AG04450 (cell line): Measurements from ENCODE around the gene UGT1A10. TPM values are rescaled to one million over a fixed set of nuclear protein-coding genes. Genes with fewer than 3 reads are reported as not detected.

Experiments
- CTCF ChIA-PET: fragments of 300-600, 350-600 bp; formaldehyde crosslinking; extraction: SDS; loops from one replicate; lab custom pipeline; 2022; ENCODE audit warnings: antibody characterized with exemption, inconsistent platforms; lab: Charles Lee
- POLR2A ChIA-PET: fragments of 350-600 bp; formaldehyde crosslinking; extraction: SDS; loops from one replicate; lab custom pipeline; 2021; ENCODE audit warnings: antibody characterized with exemption, inconsistent platforms; lab: Yijun Ruan, JAX
- DNase-seq: peaks from one replicate; pipeline ENCODE4 v3.0.0-alpha.2; 2011; ENCODE audit warnings: low read depth, low spot score
- H3K27ac ChIP-seq: one replicate; pipeline ENCODE4 v1.5.1; 2012; ENCODE audit warnings: low read depth, low read length, control low read depth
- H3K27me3 ChIP-seq: one replicate; pipeline ENCODE4 v1.6.0; 2012; ENCODE audit warnings: low read length; ENCODE audit not compliant: control insufficient read depth, insufficient read depth
- H3K4me3 ChIP-seq: 2 replicates; pipeline ENCODE4 v1.5.1; 2011; ENCODE audit warnings: mild to moderate bottlenecking, low read depth, low read length, control low read depth
- H3K9me3 ChIP-seq: 2 replicates; pipeline ENCODE4 v1.5.1; 2012; ENCODE audit warnings: low read length; ENCODE audit not compliant: control insufficient read depth, insufficient read depth
- CTCF ChIP-seq: IDR thresholded peaks from 2 replicates; pipeline ENCODE4 v1.5.1; 2011; ENCODE audit warnings: low read depth, low read length, control low read depth, inconsistent platforms
- polyA plus RNA-seq: library from polyadenylated mRNA; depleted of rRNA; stranded (reverse); fragments of >200 nt; gene quantifications from 2 replicates; pipeline ENCODE4 v1.2.3, GENCODE V29; 2011

The UGT1A10 gene
- polyA plus RNA-seq, 1 experiment: not detected

GRCh38 chr2:233819884-233820773 lies 183.9 kb downstream of the UGT1A10 start:
- DNase-seq: no peak
- TF ChIP-seq CTCF: no peak
- ChIA-PET CTCF (no interaction called here), POLR2A (no interaction called here)
- H3K9me3 ChIP-seq: no peaks in the 10 kb centered on the region; the same call in 1 of the 2 replicates
- no peak overlapping the region for H3K27ac ChIP-seq
- peaks cover 9% of the 10 kb centered on the region for H3K27me3 ChIP-seq
- no peak overlapping the region for H3K4me3 ChIP-seq

- TF ChIP-seq CTCF: no peak
- ChIA-PET CTCF (no interaction called here), POLR2A (no interaction called here)
- Histone ChIP-seq H3K4me3 (no peak overlapping the region), H3K27me3 (peaks cover 9% of the 10 kb centered on the region), H3K27ac (no peak overlapping the region), H3K9me3 (no peaks in the 10 kb centered on the region; the same call in 1 of the 2 replicates)
- DNase-seq: no peak
Measured at GRCh38 chr2:233820774-233821105, 184.5 kb downstream of the UGT1A10 start.

- TF ChIP-seq CTCF: no peak
- Histone ChIP-seq H3K4me3 (no peak overlapping the region), H3K27ac (no peak overlapping the region), H3K27me3 (peaks cover 9% of the 10 kb centered on the region), H3K9me3 (no peaks in the 10 kb centered on the region; the same call in 1 of the 2 replicates)
- ChIA-PET CTCF (no interaction called here), POLR2A (no interaction called here)
- no peak for DNase-seq
Measured at GRCh38 chr2:233821196-233821595, 184.9 kb downstream of the UGT1A10 start.

- ChIA-PET CTCF (no interaction called here), POLR2A (no interaction called here)
Measured at GRCh38 chr2:233821709-233822100, 185.5 kb downstream of the UGT1A10 start.

More at GRCh38 chr2:233821709-233822100, 185.5 kb downstream of the UGT1A10 start:
- Histone ChIP-seq H3K27ac (no peak overlapping the region), H3K27me3 (peaks cover 9% of the 10 kb centered on the region), H3K9me3 (no peaks in the 10 kb centered on the region; the same call in 1 of the 2 replicates), H3K4me3 (no peak overlapping the region)
- no peak for TF ChIP-seq CTCF
- no peak for DNase-seq
